Central memory CD8-positive, alpha-beta T cell (primary cell): ENCODE results near the gene SLC16A9.

ENCODE experiments used
- ATAC-seq: fragments of 150-1000 bp; cut with Tn5 transposase; replicated peaks from 2 replicates; pipeline ENCODE4 v1.10.0; 2022; ENCODE audit warnings: mild to moderate bottlenecking, moderate FRiP score, moderate number of reproducible peaks; ENCODE audit not compliant: poor library complexity, severe bottlenecking; ENCODE audit errors: extremely low read depth
- DNase-seq, 2 donors: peaks; one replicate each; pipeline ENCODE4 v3.0.0; 2021; ENCODE audit warnings: low spot score in 2 of 2
- H3K27ac Mint-ChIP-seq: one replicate; pipeline ENCODE4 v1.8.0; 2022; ENCODE audit warnings: low read depth, mild to moderate bottlenecking, moderate library complexity, mixed read lengths
- H3K27me3 Mint-ChIP-seq: one replicate; pipeline ENCODE4 v1.8.0; 2022; ENCODE audit warnings: mixed read lengths
- H3K36me3 Mint-ChIP-seq: one replicate; pipeline ENCODE4 v1.8.0; 2022; ENCODE audit warnings: mild to moderate bottlenecking, moderate library complexity, mixed read lengths; ENCODE audit not compliant: insufficient read depth
- H3K4me1 Mint-ChIP-seq: one replicate; pipeline ENCODE4 v1.8.0; 2022; ENCODE audit warnings: mixed read lengths
- H3K4me3 Mint-ChIP-seq: one replicate; pipeline ENCODE4 v1.8.0; 2022; ENCODE audit warnings: mild to moderate bottlenecking, moderate library complexity, mixed read lengths
- H3K9me3 Mint-ChIP-seq: one replicate; pipeline ENCODE4 v1.8.0; 2022; ENCODE audit warnings: mixed read lengths

SLC16A9 gene

GRCh38 chr10:59708816-59709394 lies 745 bp downstream of the SLC16A9 start:
- Mint-ChIP-seq H3K9me3 (no peaks in the 10 kb centered on the region), H3K27me3 (peaks cover 84% of the 10 kb centered on the region), H3K27ac (no peak overlapping the region), H3K36me3 (no peaks in the 10 kb centered on the region), H3K4me3 (no peak overlapping the region), H3K4me1 (no peaks in the 10 kb centered on the region)
- DNase-seq (no peak), ATAC-seq (no peak)

GRCh38 chr10:59706851-59707797 lies 2.5 kb downstream of the SLC16A9 start:
- Mint-ChIP-seq H3K9me3 (no peaks in the 10 kb centered on the region), H3K4me1 (no peaks in the 10 kb centered on the region), H3K4me3 (no peak overlapping the region), H3K36me3 (no peaks in the 10 kb centered on the region), H3K27me3 (peaks cover 68% of the 10 kb centered on the region), H3K27ac (no peak overlapping the region)
- ATAC-seq (no peak), DNase-seq (no peak)

- no peak overlapping the region for H3K27ac Mint-ChIP-seq
- no peaks in the 10 kb centered on the region for H3K9me3 Mint-ChIP-seq
- H3K4me1 Mint-ChIP-seq, result no peaks in the 10 kb centered on the region
- ATAC-seq, result no peak
- H3K36me3 Mint-ChIP-seq, result no peaks in the 10 kb centered on the region
- peaks cover 68% of the 10 kb centered on the region for H3K27me3 Mint-ChIP-seq
- DNase-seq, result no peak
- no peak overlapping the region for H3K4me3 Mint-ChIP-seq
Measured at GRCh38 chr10:59705931-59706330, 3.7 kb downstream of the SLC16A9 start.

GRCh38 chr10:59704630-59705029 lies 5.0 kb downstream of the SLC16A9 start:
- Mint-ChIP-seq H3K4me3 (no peak overlapping the region), H3K27ac (no peak overlapping the region), H3K9me3 (no peaks in the 10 kb centered on the region), H3K27me3 (peaks cover 68% of the 10 kb centered on the region), H3K4me1 (no peaks in the 10 kb centered on the region), H3K36me3 (no peaks in the 10 kb centered on the region)
- ATAC-seq, result no peak
- DNase-seq, result no peak

GRCh38 chr10:59702347-59702746 lies 7.3 kb downstream of the SLC16A9 start:
- Mint-ChIP-seq H3K4me3 (no peak overlapping the region), H3K9me3 (no peaks in the 10 kb centered on the region), H3K27ac (no peak overlapping the region), H3K4me1 (no peaks in the 10 kb centered on the region), H3K27me3 (peaks cover 72% of the 10 kb centered on the region), H3K36me3 (no peaks in the 10 kb centered on the region)
- no peak for ATAC-seq
- DNase-seq, result no peak

GRCh38 chr10:59700709-59701108 lies 8.9 kb downstream of the SLC16A9 start:
- Mint-ChIP-seq H3K27me3 (peaks cover 55% of the 10 kb centered on the region), H3K9me3 (no peaks in the 10 kb centered on the region), H3K36me3 (no peaks in the 10 kb centered on the region), H3K4me1 (no peaks in the 10 kb centered on the region), H3K27ac (no peak overlapping the region), H3K4me3 (no peak overlapping the region)
- DNase-seq (no peak), ATAC-seq (no peak)

GRCh38 chr10:59698326-59698725 lies 11.3 kb downstream of the SLC16A9 start:
- H3K4me1 Mint-ChIP-seq, result no peaks in the 10 kb centered on the region

GRCh38 chr10:59695637-59696036 lies 14.0 kb downstream of the SLC16A9 start:
- Mint-ChIP-seq H3K36me3 (no peaks in the 10 kb centered on the region), H3K27ac (no peak overlapping the region), H3K27me3 (peaks cover 20% of the 10 kb centered on the region), H3K4me3 (no peak overlapping the region), H3K9me3 (no peaks in the 10 kb centered on the region), H3K4me1 (no peaks in the 10 kb centered on the region)
- DNase-seq (no peak), ATAC-seq (no peak)

More at GRCh38 chr10:59698326-59698725, 11.3 kb downstream of the SLC16A9 start:
- ATAC-seq (no peak), DNase-seq (no peak)
- H3K4me3 Mint-ChIP-seq, result no peak overlapping the region
- H3K27ac Mint-ChIP-seq, result no peak overlapping the region
- peaks cover 35% of the 10 kb centered on the region for H3K27me3 Mint-ChIP-seq
- H3K9me3 Mint-ChIP-seq, result no peaks in the 10 kb centered on the region
- H3K36me3 Mint-ChIP-seq, result no peaks in the 10 kb centered on the region

GRCh38 chr10:59694936-59695335 lies 14.7 kb downstream of the SLC16A9 start:
- no peak for ATAC-seq
- H3K27ac Mint-ChIP-seq, result no peak overlapping the region
- peaks cover 14% of the 10 kb centered on the region for H3K27me3 Mint-ChIP-seq
- no peaks in the 10 kb centered on the region for H3K9me3 Mint-ChIP-seq
- no peaks in the 10 kb centered on the region for H3K4me1 Mint-ChIP-seq
- no peaks in the 10 kb centered on the region for H3K36me3 Mint-ChIP-seq
- DNase-seq, result no peak
- H3K4me3 Mint-ChIP-seq, result no peak overlapping the region

GRCh38 chr10:59692113-59692512 lies 17.5 kb downstream of the SLC16A9 start:
- Mint-ChIP-seq H3K4me3 (no peak overlapping the region), H3K27ac (no peak overlapping the region), H3K36me3 (peaks cover 2% of the 10 kb centered on the region), H3K9me3 (no peaks in the 10 kb centered on the region), H3K4me1 (no peaks in the 10 kb centered on the region), H3K27me3 (no peaks in the 10 kb centered on the region)
- DNase-seq (no peak), ATAC-seq (no peak)

GRCh38 chr10:59688921-59689351 lies 20.7 kb downstream of the SLC16A9 start:
- ATAC-seq, result no peak
- no peak overlapping the region for H3K27ac Mint-ChIP-seq

GRCh38 chr10:59687657-59688056 lies 22.0 kb downstream of the SLC16A9 start:
- Mint-ChIP-seq H3K27me3 (no peaks in the 10 kb centered on the region), H3K4me1 (no peaks in the 10 kb centered on the region), H3K4me3 (no peak overlapping the region), H3K9me3 (no peaks in the 10 kb centered on the region), H3K36me3 (peaks cover 2% of the 10 kb centered on the region), H3K27ac (no peak overlapping the region)
- ATAC-seq (no peak), DNase-seq (no peak)

More at GRCh38 chr10:59688921-59689351, 20.7 kb downstream of the SLC16A9 start:
- Mint-ChIP-seq H3K9me3 (no peaks in the 10 kb centered on the region), H3K27me3 (no peaks in the 10 kb centered on the region), H3K4me1 (no peaks in the 10 kb centered on the region), H3K4me3 (no peak overlapping the region), H3K36me3 (peaks cover 2% of the 10 kb centered on the region)
- no peak for DNase-seq

GRCh38 chr10:59684006-59684405 lies 25.6 kb downstream of the SLC16A9 start:
- no peaks in the 10 kb centered on the region for H3K9me3 Mint-ChIP-seq
- DNase-seq, result no peak
- H3K27ac Mint-ChIP-seq, result no peak overlapping the region
- no peaks in the 10 kb centered on the region for H3K4me1 Mint-ChIP-seq
- H3K36me3 Mint-ChIP-seq, result peaks cover 2% of the 10 kb centered on the region
- no peaks in the 10 kb centered on the region for H3K27me3 Mint-ChIP-seq
- no peak for ATAC-seq
- H3K4me3 Mint-ChIP-seq, result no peak overlapping the region
